LNCaP clone FGC (cell line): ENCODE measurements around the gene PRF1.

Source experiments
- DNase-seq: peaks from one replicate; pipeline ENCODE4 v3.0.0-alpha.2; 2011; ENCODE audit warnings: low read depth
- H3K4me3 ChIP-seq: 2 replicates; pipeline ENCODE4 v1.5.1; 2011; ENCODE audit warnings: mild to moderate bottlenecking, low read depth, low read length, control low read depth
- CTCF ChIP-seq: IDR thresholded peaks from 2 replicates; pipeline ENCODE4 v1.5.1; 2012; ENCODE audit warnings: mild to moderate bottlenecking; ENCODE audit not compliant: control insufficient read depth, insufficient read depth; ENCODE audit errors: extremely low read depth

The PRF1 gene

GRCh38 chr10:70549351-70549961 is 53.1 kb downstream of the PRF1 start:
- no peak for TF ChIP-seq CTCF
- no peak for DNase-seq
- no peak overlapping the region for H3K4me3 ChIP-seq
